ENCODE measurements around the gene CRTC1. TPM values are rescaled to one million over a fixed set of nuclear protein-coding genes. Genes with fewer than 3 reads are reported as not detected.

CRTC1 gene
- total and polyA plus RNA-seq, 2 of the 13 experiments (the other 11 are each of a cell fraction or from before 2014, with no cell fraction given): 2.0 to 2.7 TPM

DNA sequence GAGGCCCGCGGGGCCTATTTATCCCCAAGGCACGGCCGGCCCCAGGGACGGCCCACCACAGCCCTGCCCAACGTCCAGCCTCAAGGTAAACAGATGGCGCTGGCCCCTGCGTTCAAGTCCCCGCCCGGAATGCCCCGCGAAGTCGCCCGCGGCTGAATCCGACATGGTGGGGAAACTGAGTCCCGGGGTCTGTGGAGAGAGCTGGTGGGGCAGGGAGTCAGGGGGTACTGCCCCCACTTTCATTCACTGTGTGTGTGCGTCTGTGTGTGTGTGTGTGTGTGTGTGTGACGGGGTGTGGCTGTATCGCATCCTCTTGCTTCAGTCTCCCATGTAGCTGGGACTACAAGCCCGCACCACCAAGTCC lies 107.8 kb downstream of the CRTC1 start:
- POLR2A ChIA-PET: interaction anchor here (0.9 kb wide), 1 partner anchor 41 kb away, joined by 4 read pairs; the partner anchor contains the start of gene UPF1
- H3K27me3 ChIP-seq (ENCODE audit: control insufficient read depth in 1 of 2, insufficient read depth in 2 of 2, low read length in 2 of 2): peaks cover 12 to 79% of the 10 kb centered on the region in 2 experiments
- H2AFZ ChIP-seq (ENCODE audit: low read length): no peak overlapping the region
- BruUV-seq (replicated peaks): no TSS peak
- CTCF ChIA-PET (ENCODE audit: low intra/inter-chr PET ratio, low total read pairs): no interaction called here
- peak overlapping the region; percentile 29 for H3K4me2 ChIP-seq (ENCODE audit: low read depth, low read length)
- FAIRE-seq (no peak), DNase-seq (ENCODE audit: low spot score) (no peak), ATAC-seq (no peak)
- intact Hi-C loops (cut with micrococcal nuclease; ENCODE audit: unreplicated experiment): no loop called here
- in situ Hi-C loops (cut with HindIII; ENCODE audit: extremely low pct_ligation_motif_present, low pct_unique_long_range_greater_than_20kb): no loop called here
- H3K9me3 ChIP-seq (ENCODE audit: low read length): no peaks in the 10 kb centered on the region
- H3K36me3 ChIP-seq (replicated peaks in 1 of 2; ENCODE audit: control insufficient read depth in 1 of 2, insufficient read depth in 2 of 2, low read length in 2 of 2): no peaks in the 10 kb centered on the region
- H3K4me3 ChIP-seq (replicated peaks in 1 of 3; ENCODE audit: insufficient read depth in 1 of 3, low read depth in 2 of 3, low read length in 3 of 3): peak overlapping the region in 1 of 3 experiments; percentile 52; a peak in 1 of 6 replicates
- H3K4me1 ChIP-seq (ENCODE audit: insufficient read depth, low read length): peaks cover 25% of the 10 kb centered on the region
- H3K9ac ChIP-seq (ENCODE audit: insufficient read depth, low read depth, low read length): no peak overlapping the region
- 36% methylated on average over 4 of the region's 21 CpGs for WGBS (ENCODE audit: low lambda C conversion rate)
- no peaks in the 10 kb centered on the region for H4K20me1 ChIP-seq (ENCODE audit: insufficient read depth, low read length)
- TF ChIP-seq JDP2 (CRISPR knock-in tag; IDR thresholded peaks at IDR 0.05; ENCODE audit: borderline replicate concordance): no peak
- TF ChIP-seq, protein P1, sequence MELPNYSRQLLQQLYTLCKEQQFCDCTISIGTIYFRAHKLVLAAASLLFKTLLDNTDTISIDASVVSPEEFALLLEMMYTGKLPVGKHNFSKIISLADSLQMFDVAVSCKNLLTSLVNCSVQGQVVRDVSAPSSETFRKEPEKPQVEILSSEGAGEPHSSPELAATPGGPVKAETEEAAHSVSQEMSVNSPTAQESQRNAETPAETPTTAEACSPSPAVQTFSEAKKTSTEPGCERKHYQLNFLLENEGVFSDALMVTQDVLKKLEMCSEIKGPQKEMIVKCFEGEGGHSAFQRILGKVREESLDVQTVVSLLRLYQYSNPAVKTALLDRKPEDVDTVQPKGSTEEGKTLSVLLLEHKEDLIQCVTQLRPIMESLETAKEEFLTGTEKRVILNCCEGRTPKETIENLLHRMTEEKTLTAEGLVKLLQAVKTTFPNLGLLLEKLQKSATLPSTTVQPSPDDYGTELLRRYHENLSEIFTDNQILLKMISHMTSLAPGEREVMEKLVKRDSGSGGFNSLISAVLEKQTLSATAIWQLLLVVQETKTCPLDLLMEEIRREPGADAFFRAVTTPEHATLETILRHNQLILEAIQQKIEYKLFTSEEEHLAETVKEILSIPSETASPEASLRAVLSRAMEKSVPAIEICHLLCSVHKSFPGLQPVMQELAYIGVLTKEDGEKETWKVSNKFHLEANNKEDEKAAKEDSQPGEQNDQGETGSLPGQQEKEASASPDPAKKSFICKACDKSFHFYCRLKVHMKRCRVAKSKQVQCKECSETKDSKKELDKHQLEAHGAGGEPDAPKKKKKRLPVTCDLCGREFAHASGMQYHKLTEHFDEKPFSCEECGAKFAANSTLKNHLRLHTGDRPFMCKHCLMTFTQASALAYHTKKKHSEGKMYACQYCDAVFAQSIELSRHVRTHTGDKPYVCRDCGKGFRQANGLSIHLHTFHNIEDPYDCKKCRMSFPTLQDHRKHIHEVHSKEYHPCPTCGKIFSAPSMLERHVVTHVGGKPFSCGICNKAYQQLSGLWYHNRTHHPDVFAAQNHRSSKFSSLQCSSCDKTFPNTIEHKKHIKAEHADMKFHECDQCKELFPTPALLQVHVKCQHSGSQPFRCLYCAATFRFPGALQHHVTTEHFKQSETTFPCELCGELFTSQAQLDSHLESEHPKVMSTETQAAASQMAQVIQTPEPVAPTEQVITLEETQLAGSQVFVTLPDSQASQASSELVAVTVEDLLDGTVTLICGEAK (IDR thresholded peaks at IDR 0.05): no peak
- TF ChIP-seq, protein P1 (CRISPR knock-in tag; IDR thresholded peaks at IDR 0.05): no peak
- no peak for TF ChIP-seq ELF3 (CRISPR knock-in tag; IDR thresholded peaks at IDR 0.05)
- TF ChIP-seq, protein P2, sequence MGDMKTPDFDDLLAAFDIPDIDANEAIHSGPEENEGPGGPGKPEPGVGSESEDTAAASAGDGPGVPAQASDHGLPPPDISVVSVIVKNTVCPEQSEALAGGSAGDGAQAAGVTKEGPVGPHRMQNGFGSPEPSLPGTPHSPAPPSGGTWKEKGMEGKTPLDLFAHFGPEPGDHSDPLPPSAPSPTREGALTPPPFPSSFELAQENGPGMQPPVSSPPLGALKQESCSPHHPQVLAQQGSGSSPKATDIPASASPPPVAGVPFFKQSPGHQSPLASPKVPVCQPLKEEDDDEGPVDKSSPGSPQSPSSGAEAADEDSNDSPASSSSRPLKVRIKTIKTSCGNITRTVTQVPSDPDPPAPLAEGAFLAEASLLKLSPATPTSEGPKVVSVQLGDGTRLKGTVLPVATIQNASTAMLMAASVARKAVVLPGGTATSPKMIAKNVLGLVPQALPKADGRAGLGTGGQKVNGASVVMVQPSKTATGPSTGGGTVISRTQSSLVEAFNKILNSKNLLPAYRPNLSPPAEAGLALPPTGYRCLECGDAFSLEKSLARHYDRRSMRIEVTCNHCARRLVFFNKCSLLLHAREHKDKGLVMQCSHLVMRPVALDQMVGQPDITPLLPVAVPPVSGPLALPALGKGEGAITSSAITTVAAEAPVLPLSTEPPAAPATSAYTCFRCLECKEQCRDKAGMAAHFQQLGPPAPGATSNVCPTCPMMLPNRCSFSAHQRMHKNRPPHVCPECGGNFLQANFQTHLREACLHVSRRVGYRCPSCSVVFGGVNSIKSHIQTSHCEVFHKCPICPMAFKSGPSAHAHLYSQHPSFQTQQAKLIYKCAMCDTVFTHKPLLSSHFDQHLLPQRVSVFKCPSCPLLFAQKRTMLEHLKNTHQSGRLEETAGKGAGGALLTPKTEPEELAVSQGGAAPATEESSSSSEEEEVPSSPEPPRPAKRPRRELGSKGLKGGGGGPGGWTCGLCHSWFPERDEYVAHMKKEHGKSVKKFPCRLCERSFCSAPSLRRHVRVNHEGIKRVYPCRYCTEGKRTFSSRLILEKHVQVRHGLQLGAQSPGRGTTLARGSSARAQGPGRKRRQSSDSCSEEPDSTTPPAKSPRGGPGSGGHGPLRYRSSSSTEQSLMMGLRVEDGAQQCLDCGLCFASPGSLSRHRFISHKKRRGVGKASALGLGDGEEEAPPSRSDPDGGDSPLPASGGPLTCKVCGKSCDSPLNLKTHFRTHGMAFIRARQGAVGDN (CRISPR knock-in tag; IDR thresholded peaks at IDR 0.05): 0 out of 2 replicates have a peak, but pooled peaks have one; percentile 25
- no peak for TF ChIP-seq ZNF773 (CRISPR knock-in tag; IDR thresholded peaks at IDR 0.05; ENCODE audit: borderline replicate concordance)
- TF ChIP-seq BRD4 (CRISPR knock-in tag; IDR thresholded peaks at IDR 0.05): no peak
- no peaks in the 10 kb centered on the region for H3K79me2 ChIP-seq (ENCODE audit: insufficient read depth, low read length)
- no peak overlapping the region for H3K27ac ChIP-seq (ENCODE audit: extremely low read length, insufficient read depth, low read length)

All from HepG2 (cell line).